Upper lobe of left lung (tissue), 4 donors: ENCODE measurements around the gene PRSS3.
"Not testable (repeated sequence)": the region's sequence is repeated elsewhere in the genome, so short reads cannot be mapped to it uniquely, and the experiment has no call there.

ENCODE experiments used
- CTCF ChIP-seq, 6 experiments: fragments of 450-650 bp in 4 of 6; fragments of 200-600 bp in 2 of 6; sonication (generic) in 2 of 6; IDR thresholded peaks; one replicate each; pipeline ENCODE4 v1.5.1; 2016 to 2019; ENCODE audit warnings: antibody characterized with exemption in 6 of 6
- POLR2A ChIP-seq, 4 donors: fragments of 450-650 bp; IDR thresholded peaks; one replicate each; pipeline ENCODE4 v1.5.1; 2016 to 2017; ENCODE audit warnings: antibody characterized with exemption in 4 of 4, mild to moderate bottlenecking in 2 of 4
- POLR2AphosphoS5 ChIP-seq, 2 donors: sonication (generic); formaldehyde crosslinking; IDR thresholded peaks; one replicate each; pipeline ENCODE4 v1.5.1; 2017; ENCODE audit warnings: antibody characterized with exemption in 2 of 2

GRCh38 chr9:33827285-33827684 is 31.9 kb downstream of the PRSS3 start:
- TF ChIP-seq POLR2AphosphoS5, CTCF, POLR2A (IDR thresholded peaks at IDR 0.05): not testable (repeated sequence)
